Liver (tissue), 2 donors: ENCODE data around the gene CNDP2.

ENCODE experiments used
- CTCF ChIP-seq: fragments of 150-350 bp; IDR thresholded peaks from 2 replicates; pipeline ENCODE4 v1.5.1; 2017; ENCODE audit warnings: improper control_type of control experiment, low read depth, low read length; ENCODE audit not compliant: missing input control
- MAX ChIP-seq: IDR thresholded peaks from 2 replicates; pipeline ENCODE4 v1.6.1; 2016; ENCODE audit warnings: antibody characterized with exemption
- YY1 ChIP-seq: IDR thresholded peaks from 2 replicates; pipeline ENCODE4 v1.6.1; 2016; ENCODE audit warnings: antibody characterized with exemption, mild to moderate bottlenecking
- donor health status: healthy.

GRCh38 chr18:74497778-74498177 lies 1.6 kb downstream of the CNDP2 start:
- TF ChIP-seq CTCF: no peak
- TF ChIP-seq MAX: no peak
- TF ChIP-seq YY1: no peak
